ENCODE data around the gene BCL7A. TPM values are rescaled to one million over a fixed set of nuclear protein-coding genes. Genes with fewer than 3 reads are reported as not detected.

BCL7A gene
- total and polyA plus RNA-seq, 2 donors (not counting 1 experiment from before 2014, with no cell fraction given), result 71.0 to 75.9 TPM

Other genes with a start within 250 kb of the BCL7A start
- 87.1 and 90.3 TPM in 2 replicates for gene RHOF, start 228.2 kb upstream of the BCL7A start, total RNA-seq
- 129 and 150 TPM in 2 replicates for gene RHOF, start 228.2 kb upstream of the BCL7A start, polyA plus RNA-seq
- gene SETD1B, start 217.9 kb upstream of the BCL7A start, total RNA-seq, result 60.6 and 61.4 TPM in 2 replicates
- gene SETD1B, start 217.9 kb upstream of the BCL7A start, polyA plus RNA-seq, result 7.3 and 7.9 TPM in 2 replicates
- gene HPD, start 163.0 kb upstream of the BCL7A start, total RNA-seq, result not detected in 2 replicates
- not detected in 2 replicates for gene HPD, start 163.0 kb upstream of the BCL7A start, polyA plus RNA-seq
- gene PSMD9, start 133.1 kb upstream of the BCL7A start, total RNA-seq, result 37.1 and 38.2 TPM in 2 replicates
- gene PSMD9, start 133.1 kb upstream of the BCL7A start, polyA plus RNA-seq, result 81.6 and 83.4 TPM in 2 replicates
- 1.4 and 1.6 TPM in 2 replicates for gene CFAP251, start 103.3 kb upstream of the BCL7A start, total RNA-seq
- 0.22 and 0.97 TPM in 2 replicates for gene CFAP251, start 103.3 kb upstream of the BCL7A start, polyA plus RNA-seq
- gene MLXIP, start 56.9 kb downstream of the BCL7A start, total RNA-seq, result 91.2 and 94.5 TPM in 2 replicates
- gene MLXIP, start 56.9 kb downstream of the BCL7A start, polyA plus RNA-seq, result 28.1 and 30.6 TPM in 2 replicates
- gene IL31, start 152.3 kb downstream of the BCL7A start, total RNA-seq, result not detected in 2 replicates
- not detected in 2 replicates for gene IL31, start 152.3 kb downstream of the BCL7A start, polyA plus RNA-seq
- not detected in 2 replicates for gene LRRC43, start 161.2 kb downstream of the BCL7A start, total RNA-seq
- gene LRRC43, start 161.2 kb downstream of the BCL7A start, polyA plus RNA-seq, result not detected in 2 replicates
- gene B3GNT4, start 181.8 kb downstream of the BCL7A start, total RNA-seq, result 0.12 TPM in 1 of 2 replicates, not detected in the other
- gene B3GNT4, start 181.8 kb downstream of the BCL7A start, polyA plus RNA-seq, result not detected in 2 replicates
- gene DIABLO, start 204.2 kb downstream of the BCL7A start, total RNA-seq, result 42.8 and 44.6 TPM in 2 replicates
- gene DIABLO, start 204.2 kb downstream of the BCL7A start, polyA plus RNA-seq, result 36.8 and 71.6 TPM in 2 replicates
- gene VPS33A, start 244.6 kb downstream of the BCL7A start, total RNA-seq, result 34.6 and 34.9 TPM in 2 replicates
- gene VPS33A, start 244.6 kb downstream of the BCL7A start, polyA plus RNA-seq, result 11.1 and 11.3 TPM in 2 replicates

Data from B cell (primary cell).